ENCODE results near the gene ATP2A3. TPM values are rescaled to one million over a fixed set of nuclear protein-coding genes. Genes with fewer than 3 reads are reported as not detected.

The ATP2A3 gene
- total and polyA plus RNA-seq, 11 donors, result 3.3 to 21.8 (median 7.0) TPM

DNA sequence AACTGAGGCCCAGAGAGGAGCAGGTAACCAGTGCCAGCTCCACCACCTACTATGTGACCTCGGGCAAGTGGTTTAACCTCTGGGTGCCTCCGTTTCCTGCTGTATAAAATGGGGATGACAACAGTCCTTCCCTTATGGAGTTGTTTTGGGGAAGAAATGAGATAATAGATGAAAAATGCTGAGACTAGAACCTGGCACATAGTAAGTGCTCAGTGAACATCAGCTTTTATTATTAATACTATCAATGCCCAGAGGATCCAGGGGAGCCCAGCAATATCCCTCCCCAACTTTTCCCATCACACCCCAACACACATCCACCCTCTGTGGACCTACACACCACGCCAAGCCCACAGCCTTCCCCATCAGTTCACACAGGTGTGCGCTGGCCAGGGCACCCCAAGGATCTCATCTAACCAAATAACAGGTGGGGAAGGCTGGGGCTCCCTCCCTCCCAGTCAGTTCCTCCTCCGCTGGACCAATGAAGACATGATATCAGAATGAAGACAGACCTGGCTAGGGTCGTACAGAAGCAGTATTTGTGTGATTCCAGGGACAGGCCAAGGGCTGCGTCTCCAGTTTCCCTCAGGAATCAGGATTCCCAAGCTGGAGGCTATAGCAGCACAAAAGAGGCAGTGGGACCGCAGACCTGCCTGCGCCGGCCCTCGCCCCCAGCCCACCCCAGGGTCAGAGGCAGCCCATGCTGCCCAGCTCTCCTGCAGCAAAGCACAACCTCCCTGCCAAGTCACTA lies 1.8 kb downstream of the ATP2A3 start:
- no peak for ATAC-seq
- H3K27ac ChIP-seq, result peak overlapping the region in 1 of 12 donors; percentile 15

DNA sequence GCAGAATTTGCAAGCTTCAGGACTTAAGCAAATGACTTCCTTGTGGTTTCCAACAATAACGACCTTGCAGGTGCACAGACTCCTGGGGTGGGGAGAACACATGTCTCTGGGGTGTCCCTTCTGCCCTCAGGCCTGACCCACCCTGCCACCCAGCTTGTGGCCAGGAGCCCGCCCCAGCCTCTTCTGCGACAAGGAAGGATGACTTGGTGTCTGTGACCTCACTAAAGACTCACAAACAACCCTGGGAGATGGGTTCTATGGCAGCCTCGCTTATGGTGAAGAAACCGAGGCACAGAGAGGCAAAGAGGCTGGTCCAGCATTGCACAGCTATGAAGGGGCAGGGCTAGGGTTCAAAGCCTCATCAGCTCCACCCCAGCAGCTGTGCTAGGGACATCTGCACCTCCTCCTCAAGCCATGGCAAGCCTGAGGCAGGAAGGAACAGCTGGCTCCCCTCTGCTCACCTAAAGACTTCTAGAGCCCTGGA lies 2.6 kb downstream of the ATP2A3 start:
- DNase-seq, result no peak
- Histone ChIP-seq H3K36me3 (no peaks in the 10 kb centered on the region), H3K27me3 (peaks cover 3 to 29% (median 11%) of the 10 kb centered on the region in 9 donors), H3K9me3 (no peaks in the 10 kb centered on the region), H3K4me3 (peak overlapping the region in 1 of 12 donors; percentile 12), H3K27ac (no peak overlapping the region), H3K4me1 (peaks cover 0 to 58% (median 21%) of the 10 kb centered on the region in 12 donors)
- WGBS, 4 donors, result 74 to 87% (median 79%) methylated on average over 4 to 5 of the region's 5 CpGs
- intact Hi-C loops (cut with DNase I), result loop anchor here in 1 of 10 donors (5.0 kb wide), 1 partner anchor 41 kb away; no protein-coding TSS in a partner anchor
- TF ChIP-seq, protein P1, sequence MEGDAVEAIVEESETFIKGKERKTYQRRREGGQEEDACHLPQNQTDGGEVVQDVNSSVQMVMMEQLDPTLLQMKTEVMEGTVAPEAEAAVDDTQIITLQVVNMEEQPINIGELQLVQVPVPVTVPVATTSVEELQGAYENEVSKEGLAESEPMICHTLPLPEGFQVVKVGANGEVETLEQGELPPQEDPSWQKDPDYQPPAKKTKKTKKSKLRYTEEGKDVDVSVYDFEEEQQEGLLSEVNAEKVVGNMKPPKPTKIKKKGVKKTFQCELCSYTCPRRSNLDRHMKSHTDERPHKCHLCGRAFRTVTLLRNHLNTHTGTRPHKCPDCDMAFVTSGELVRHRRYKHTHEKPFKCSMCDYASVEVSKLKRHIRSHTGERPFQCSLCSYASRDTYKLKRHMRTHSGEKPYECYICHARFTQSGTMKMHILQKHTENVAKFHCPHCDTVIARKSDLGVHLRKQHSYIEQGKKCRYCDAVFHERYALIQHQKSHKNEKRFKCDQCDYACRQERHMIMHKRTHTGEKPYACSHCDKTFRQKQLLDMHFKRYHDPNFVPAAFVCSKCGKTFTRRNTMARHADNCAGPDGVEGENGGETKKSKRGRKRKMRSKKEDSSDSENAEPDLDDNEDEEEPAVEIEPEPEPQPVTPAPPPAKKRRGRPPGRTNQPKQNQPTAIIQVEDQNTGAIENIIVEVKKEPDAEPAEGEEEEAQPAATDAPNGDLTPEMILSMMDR (IDR thresholded peaks at IDR 0.05), result no peak
- no peak for TF ChIP-seq POLR2A (IDR thresholded peaks at IDR 0.05)
- no peak for ATAC-seq

More for the DNA sequence above, 1.8 kb downstream of the ATP2A3 start:
- intact Hi-C loops (cut with DNase I), result loop anchor here in 1 of 10 donors (5.0 kb wide), 1 partner anchor 40 kb away; no protein-coding TSS in a partner anchor
- DNase-seq, result no peak
- H3K4me3 ChIP-seq, result peak overlapping the region in 5 of 12 donors; percentile 54 to 69 (median 64)
- no peaks in the 10 kb centered on the region for H3K36me3 ChIP-seq
- 70 to 81% (median 75%) methylated on average over 11 of the region's 11 CpGs for WGBS, 4 donors
- peaks cover 0 to 58% (median 21%) of the 10 kb centered on the region in 12 donors for H3K4me1 ChIP-seq
- no peak for TF ChIP-seq POLR2A (IDR thresholded peaks at IDR 0.05)
- TF ChIP-seq, protein P1 (IDR thresholded peaks at IDR 0.05), result no peak
- H3K9me3 ChIP-seq, result no peaks in the 10 kb centered on the region
- peaks cover 3 to 29% (median 11%) of the 10 kb centered on the region in 9 donors for H3K27me3 ChIP-seq

DNA sequence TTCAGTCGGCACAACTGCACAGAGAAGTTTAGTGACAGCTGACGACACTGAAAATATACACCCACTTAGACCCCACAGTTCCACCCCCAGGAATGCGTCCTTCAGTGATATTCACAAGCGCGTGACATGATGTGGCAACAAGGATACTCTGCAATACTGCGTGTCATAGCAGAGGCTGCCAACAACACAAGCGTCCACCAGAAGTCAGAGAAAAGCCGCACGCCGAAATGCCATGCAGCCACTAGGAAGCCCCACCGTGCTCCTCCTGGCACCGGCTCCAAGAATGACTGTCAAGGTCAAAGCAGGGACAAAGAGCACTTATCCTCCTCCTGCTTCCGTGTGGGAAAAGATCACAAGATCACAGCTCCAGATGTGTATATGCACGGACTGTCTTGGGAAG lies 3.5 kb downstream of the ATP2A3 start:
- Histone ChIP-seq H3K9me3 (no peaks in the 10 kb centered on the region), H3K27me3 (peaks cover 3 to 29% (median 11%) of the 10 kb centered on the region in 9 donors), H3K27ac (no peak overlapping the region), H3K4me1 (peaks cover 0 to 58% (median 21%) of the 10 kb centered on the region in 12 donors), H3K36me3 (no peaks in the 10 kb centered on the region), H3K4me3 (peak overlapping the region in 1 of 12 donors; percentile 0)
- TF ChIP-seq, protein P1 (IDR thresholded peaks at IDR 0.05), result no peak
- no peak for TF ChIP-seq POLR2A (IDR thresholded peaks at IDR 0.05)
- intact Hi-C loops (cut with DNase I), result loop anchor here in 1 of 10 donors (5.0 kb wide), 1 partner anchor 42 kb away; no protein-coding TSS in a partner anchor
- ATAC-seq, result peak in 2 of 4 donors; percentile 29 to 51
- peak in 1 of 5 donors; percentile 52 for DNase-seq
- WGBS, 4 donors, result 29 to 36% (median 33%) methylated on average over 5 to 14 of the region's 14 CpGs

Measured in heart left ventricle (tissue), 16 donors.